ENCODE measurements around the gene LAMA2.

The LAMA2 gene

GRCh38 chr6:128882991-128883611 lies at the start of gene LAMA2:
Gene LAMA2 (plus strand): TSS chr6:128883138. CDS start chr6:128883246, 108 bp downstream.
- DNase-seq (ENCODE audit: low read depth in 2 of 2) = no peak

DNA sequence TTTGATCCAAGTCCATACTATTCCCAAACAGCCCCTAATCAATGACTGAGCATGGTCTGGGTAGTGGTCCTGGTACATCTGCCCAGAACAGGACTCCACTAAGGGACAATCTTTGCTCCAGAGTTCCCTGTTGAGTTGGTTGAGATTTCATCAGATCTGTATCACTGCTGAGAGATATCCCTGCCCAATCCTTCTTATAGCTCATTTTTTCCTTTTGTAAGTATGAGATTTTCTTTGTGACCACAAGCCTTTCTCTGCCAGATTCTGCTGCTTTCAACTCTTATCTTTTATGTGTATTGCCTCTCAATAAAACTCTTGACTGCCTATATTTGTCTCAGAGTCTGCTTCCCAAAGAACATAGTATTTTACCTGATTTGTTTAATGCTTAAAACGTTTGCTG lies 46.2 kb upstream of the LAMA2 start:
- DNase-seq (ENCODE audit: low read depth in 2 of 2) = no peak

GRCh38 chr6:128841518-128841917 lies 41.4 kb upstream of the LAMA2 start:
- DNase-seq (ENCODE audit: low read depth in 2 of 2) = no peak

DNA sequence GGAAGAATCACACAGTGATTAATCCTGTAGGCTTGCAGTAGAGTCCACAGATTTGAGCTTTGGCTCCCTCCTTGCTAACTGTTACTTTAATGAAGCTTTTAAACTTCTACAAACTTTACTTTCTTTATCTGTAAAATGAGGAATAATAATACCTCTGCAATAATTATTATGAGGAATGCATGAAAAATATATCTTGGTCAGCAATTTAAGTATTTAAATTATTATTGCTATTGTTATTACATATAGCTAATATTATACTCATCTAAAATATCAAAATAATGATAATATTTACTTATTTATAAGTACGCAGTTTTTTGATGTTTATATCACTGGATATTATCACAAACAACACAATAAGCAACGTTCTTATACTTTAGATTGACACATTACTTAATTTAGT lies 38.3 kb upstream of the LAMA2 start:
- no peak for DNase-seq (ENCODE audit: low read depth in 2 of 2)

GRCh38 chr6:128847431-128848210 lies 35.3 kb upstream of the LAMA2 start:
- no peak for DNase-seq (ENCODE audit: low read depth in 2 of 2)

GRCh38 chr6:128848212-128848935 lies 34.6 kb upstream of the LAMA2 start:
- DNase-seq (ENCODE audit: low read depth in 2 of 2) = no peak

DNA sequence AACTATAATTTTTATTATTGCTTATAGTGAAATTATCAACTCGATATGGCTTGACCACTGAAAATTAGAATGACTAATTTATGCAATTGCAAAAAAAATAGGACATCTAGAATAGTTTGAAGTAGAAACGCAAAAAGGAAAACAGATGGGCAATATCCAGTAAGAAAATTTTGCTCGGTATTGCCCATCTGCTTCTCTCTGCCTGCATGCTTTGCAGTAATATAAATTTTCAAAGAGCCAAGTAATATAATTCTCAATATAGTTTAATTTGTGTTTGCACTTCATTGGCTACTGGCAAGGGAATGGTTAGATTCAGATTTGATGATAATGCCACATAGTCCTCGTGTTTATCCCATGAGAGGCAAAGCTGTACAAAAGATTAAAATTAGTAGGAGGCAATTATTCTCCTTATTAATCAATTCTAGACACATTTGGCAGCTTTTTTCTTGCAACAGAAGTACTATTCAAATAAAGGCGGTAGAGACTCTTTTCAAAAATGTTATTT lies 27.3 kb upstream of the LAMA2 start:
- no peak for DNase-seq (ENCODE audit: low read depth in 2 of 2)

- no peak for DNase-seq (ENCODE audit: low read depth in 2 of 2)
Measured at GRCh38 chr6:128857806-128858205, 25.1 kb upstream of the LAMA2 start.

DNA sequence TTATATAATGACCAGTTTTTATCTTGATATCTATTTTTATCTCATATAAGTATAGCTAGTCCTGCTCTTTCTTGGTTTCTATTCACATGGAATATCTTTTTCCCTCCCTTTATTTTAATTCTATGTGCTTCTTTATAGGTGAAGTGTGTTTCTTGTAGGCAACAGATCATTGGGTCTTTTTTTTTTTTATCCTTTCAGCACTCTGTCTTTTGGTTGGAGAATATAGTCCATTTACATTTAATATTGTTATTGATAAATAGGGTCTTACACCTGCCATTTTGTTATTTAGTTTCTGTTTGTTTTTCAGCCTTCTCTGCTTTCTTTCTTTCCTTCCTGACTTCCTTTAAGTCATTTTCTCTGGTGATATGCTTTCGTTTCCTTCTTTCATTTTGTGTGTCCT lies 22.2 kb upstream of the LAMA2 start:
- DNase-seq (ENCODE audit: low read depth in 2 of 2) = no peak

DNA sequence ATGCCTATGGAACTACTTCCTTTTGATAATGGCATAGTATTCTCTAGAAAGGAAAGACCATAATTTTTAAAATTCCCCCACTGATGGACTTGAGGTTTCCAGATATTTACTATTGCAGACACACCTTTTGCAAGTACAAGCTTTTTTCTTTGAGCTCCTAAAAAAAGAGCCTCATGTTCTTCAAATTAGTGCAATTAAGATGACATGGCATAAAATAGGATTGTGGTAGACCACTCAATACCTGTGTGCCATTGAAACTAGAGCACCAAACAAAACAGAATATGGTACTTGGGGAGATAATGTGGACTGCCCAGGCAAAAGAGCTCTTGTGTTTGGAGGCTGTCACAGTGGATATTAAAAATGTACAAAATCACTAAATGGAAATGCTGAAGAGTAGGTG lies 19.0 kb upstream of the LAMA2 start:
- no peak for DNase-seq (ENCODE audit: low read depth in 2 of 2)

GRCh38 chr6:128870746-128871145 lies 12.2 kb upstream of the LAMA2 start:
- no peak for DNase-seq (ENCODE audit: low read depth in 2 of 2)

DNA sequence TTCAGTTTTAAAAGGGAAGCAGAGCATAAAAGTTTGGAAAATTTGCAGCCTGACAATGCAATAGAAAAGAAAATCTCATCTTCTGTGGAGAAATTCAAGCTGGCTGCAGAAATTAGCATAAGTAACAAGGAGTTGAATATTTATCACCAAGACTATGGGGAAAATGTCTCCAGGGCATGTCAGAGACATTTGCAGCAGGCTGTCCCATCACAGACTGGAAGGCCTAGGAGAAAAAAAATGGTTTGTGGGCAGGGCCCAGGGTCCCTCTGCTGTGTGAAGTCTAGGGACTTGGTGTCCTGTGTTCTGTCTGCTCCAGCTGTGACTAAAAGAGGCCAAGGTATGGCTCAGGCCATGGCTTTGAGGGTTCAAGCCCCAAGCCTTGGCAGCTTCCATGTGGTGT lies 8.1 kb upstream of the LAMA2 start:
- DNase-seq (ENCODE audit: low read depth in 2 of 2) = no peak

- no peak for DNase-seq (ENCODE audit: low read depth in 2 of 2)
Measured at GRCh38 chr6:128882560-128882959, 378 bp upstream of the LAMA2 start.

GRCh38 chr6:128883906-128884305 lies 968 bp downstream of the LAMA2 start:
- DNase-seq (ENCODE audit: low read depth in 2 of 2) = no peak

GRCh38 chr6:128885381-128885780 lies 2.4 kb downstream of the LAMA2 start:
- no peak for DNase-seq (ENCODE audit: low read depth in 2 of 2)

GRCh38 chr6:128886706-128887105 lies 3.8 kb downstream of the LAMA2 start:
- DNase-seq (ENCODE audit: low read depth in 2 of 2) = no peak

GRCh38 chr6:128888444-128889175 lies 5.7 kb downstream of the LAMA2 start:
- DNase-seq (ENCODE audit: low read depth in 2 of 2) = no peak

DNA sequence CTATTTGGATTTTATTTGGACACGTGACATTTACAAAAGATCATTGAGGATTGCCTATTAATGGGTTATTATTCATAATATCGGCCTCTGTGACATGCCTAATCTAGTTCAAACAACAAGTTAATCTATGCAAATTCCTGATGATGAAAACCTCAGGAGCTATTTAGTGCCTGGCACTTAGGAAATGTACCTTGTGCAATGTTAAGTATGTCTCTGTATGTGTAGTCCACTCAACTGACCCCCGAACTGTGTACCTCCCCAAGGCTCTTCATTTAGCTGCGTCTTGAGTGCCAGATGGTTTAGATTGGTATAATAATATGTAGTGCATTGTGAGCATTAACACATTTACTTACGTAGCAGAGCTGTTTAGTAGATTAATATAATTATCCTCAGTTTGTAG lies 6.9 kb downstream of the LAMA2 start:
- no peak for DNase-seq (ENCODE audit: low read depth in 2 of 2)

DNA sequence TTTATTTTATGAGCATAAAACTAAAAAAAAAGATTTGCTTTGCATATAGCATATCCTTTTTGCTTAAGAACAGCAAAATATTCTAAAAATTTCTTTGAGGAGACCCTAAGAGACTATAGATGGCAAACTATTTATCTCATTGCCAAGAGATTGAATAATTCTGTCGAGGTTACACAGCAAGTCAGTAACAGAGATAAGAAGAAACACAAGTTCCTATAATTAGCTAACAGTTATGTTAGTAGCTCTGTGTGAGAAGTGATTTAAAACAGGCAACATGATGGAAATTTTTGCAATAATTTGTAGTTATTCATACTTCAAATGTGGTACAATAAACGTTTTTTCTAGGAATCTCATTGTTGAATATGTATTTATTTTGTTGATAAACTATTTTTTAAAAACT lies 9.1 kb downstream of the LAMA2 start:
- no peak for DNase-seq (ENCODE audit: low read depth in 2 of 2)

DNA sequence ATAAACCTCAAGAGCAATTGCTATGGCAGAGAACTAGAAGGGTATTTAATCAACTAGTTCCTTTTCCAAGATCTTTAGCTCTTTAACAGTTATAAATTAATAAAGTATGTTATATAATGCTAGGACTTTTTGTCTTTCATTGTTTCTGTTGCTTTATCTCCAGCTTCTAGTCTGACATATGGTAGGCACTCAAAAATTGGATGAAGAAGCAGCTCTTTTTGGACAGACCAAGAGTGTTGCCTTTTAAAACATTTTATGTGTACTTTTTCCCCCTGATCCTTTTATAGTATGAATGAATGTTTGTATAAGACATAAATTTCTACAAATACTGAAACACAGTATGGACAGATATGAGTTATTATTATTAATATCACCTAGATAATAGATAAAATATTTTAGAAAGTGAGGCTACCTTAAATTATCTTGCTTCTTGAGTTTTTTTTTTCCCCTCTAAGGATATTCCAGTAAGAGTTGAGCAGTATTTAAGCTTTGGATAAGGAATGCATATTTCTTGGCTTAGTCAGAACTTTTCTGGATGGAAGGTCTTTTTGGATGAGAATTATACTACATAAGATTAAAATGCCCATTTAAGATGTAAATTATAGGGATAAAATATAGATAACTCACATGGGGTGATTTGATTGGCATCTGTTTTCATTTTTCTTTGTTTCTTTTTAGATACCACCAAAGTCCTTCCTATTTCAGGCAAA lies 16.6 kb downstream of the LAMA2 start:
- DNase-seq (ENCODE audit: low read depth in 2 of 2) = no peak

DNA sequence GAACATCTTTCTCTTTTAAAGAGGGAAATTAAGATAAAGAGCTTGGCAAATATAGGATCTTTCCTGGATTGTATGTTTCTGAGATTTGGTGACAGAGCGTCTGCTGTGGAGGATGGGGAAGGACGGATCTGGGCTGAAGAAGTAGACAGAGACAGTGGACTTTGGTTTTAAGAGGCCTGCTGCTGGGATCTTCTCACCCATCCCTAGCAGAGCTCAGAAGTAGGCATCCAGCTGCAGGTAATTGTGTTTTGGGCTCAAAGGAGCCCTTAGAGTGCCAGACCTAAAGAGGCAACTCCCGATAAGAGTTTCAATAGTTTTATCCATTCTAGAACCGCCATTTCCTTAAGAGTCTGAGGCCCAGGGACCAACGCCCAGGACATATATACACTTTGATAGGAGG lies 20.8 kb downstream of the LAMA2 start:
- DNase-seq (ENCODE audit: low read depth in 2 of 2) = no peak
